GM06990 (cell line): ENCODE results near the gene ADK.

Experiments
- DNase-seq: peaks from one replicate; pipeline ENCODE4 v3.0.0-alpha.2; 2011; ENCODE audit not compliant: insufficient read length; ENCODE audit errors: extremely low read depth
- H3K27me3 ChIP-seq: replicated peaks from 2 replicates; pipeline ENCODE4 v1.6.0; 2011; ENCODE audit warnings: low read length; ENCODE audit not compliant: control insufficient read depth, insufficient read depth
- H3K36me3 ChIP-seq: 2 replicates; pipeline ENCODE4 v1.5.1; 2011; ENCODE audit warnings: low read length; ENCODE audit not compliant: control insufficient read depth, insufficient read depth
- H3K4me3 ChIP-seq: replicated peaks from 2 replicates; pipeline ENCODE4 v1.5.1; 2011; ENCODE audit warnings: low read depth, mild to moderate bottlenecking, control low read depth, low read length
- TF ChIP-seq, protein P1 (sequence below): IDR thresholded peaks from 2 replicates; pipeline ENCODE4 v1.5.1; 2011; ENCODE audit warnings: low read length, control low read depth, mild to moderate bottlenecking, inconsistent platforms; ENCODE audit not compliant: insufficient read depth, poor library complexity, severe bottlenecking

ADK gene

DNA sequence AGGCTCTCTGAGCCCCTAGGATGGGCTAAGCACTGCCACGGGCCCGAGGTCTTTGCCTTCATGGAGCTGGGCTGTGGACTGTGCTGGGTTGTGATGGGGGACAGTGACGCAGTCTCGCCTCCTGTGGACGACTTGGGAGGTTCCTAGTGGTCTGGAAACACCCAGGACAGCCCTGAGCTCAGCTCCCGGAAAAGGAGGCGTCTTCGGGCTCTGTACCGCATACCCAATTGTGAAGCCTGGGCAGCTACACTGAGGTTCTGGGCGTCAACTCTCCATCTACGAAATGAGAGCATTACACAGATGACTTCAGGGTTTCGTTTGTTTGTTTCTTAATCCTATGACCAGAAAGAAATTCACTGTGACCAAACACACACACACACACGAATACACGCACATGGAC lies 595.8 kb downstream of the ADK start:
- no peak for DNase-seq
- Histone ChIP-seq H3K4me3 (no peak overlapping the region), H3K27me3 (no peaks in the 10 kb centered on the region), H3K36me3 (no peaks in the 10 kb centered on the region)
- TF ChIP-seq, protein P1, sequence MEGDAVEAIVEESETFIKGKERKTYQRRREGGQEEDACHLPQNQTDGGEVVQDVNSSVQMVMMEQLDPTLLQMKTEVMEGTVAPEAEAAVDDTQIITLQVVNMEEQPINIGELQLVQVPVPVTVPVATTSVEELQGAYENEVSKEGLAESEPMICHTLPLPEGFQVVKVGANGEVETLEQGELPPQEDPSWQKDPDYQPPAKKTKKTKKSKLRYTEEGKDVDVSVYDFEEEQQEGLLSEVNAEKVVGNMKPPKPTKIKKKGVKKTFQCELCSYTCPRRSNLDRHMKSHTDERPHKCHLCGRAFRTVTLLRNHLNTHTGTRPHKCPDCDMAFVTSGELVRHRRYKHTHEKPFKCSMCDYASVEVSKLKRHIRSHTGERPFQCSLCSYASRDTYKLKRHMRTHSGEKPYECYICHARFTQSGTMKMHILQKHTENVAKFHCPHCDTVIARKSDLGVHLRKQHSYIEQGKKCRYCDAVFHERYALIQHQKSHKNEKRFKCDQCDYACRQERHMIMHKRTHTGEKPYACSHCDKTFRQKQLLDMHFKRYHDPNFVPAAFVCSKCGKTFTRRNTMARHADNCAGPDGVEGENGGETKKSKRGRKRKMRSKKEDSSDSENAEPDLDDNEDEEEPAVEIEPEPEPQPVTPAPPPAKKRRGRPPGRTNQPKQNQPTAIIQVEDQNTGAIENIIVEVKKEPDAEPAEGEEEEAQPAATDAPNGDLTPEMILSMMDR = no peak

- Histone ChIP-seq H3K4me3 (no peak overlapping the region), H3K27me3 (no peaks in the 10 kb centered on the region), H3K36me3 (no peaks in the 10 kb centered on the region)
- TF ChIP-seq, protein P1 = no peak
- DNase-seq = no peak
These were observed 597.5 kb downstream of the ADK start for GRCh38 chr10:74748468-74749031.

GRCh38 chr10:74750848-74751274 lies 599.8 kb downstream of the ADK start:
- peak; percentile 21 for DNase-seq
- Histone ChIP-seq H3K36me3 (no peaks in the 10 kb centered on the region), H3K4me3 (no peak overlapping the region), H3K27me3 (no peaks in the 10 kb centered on the region)
- TF ChIP-seq, protein P1 = peak; percentile 23

DNA sequence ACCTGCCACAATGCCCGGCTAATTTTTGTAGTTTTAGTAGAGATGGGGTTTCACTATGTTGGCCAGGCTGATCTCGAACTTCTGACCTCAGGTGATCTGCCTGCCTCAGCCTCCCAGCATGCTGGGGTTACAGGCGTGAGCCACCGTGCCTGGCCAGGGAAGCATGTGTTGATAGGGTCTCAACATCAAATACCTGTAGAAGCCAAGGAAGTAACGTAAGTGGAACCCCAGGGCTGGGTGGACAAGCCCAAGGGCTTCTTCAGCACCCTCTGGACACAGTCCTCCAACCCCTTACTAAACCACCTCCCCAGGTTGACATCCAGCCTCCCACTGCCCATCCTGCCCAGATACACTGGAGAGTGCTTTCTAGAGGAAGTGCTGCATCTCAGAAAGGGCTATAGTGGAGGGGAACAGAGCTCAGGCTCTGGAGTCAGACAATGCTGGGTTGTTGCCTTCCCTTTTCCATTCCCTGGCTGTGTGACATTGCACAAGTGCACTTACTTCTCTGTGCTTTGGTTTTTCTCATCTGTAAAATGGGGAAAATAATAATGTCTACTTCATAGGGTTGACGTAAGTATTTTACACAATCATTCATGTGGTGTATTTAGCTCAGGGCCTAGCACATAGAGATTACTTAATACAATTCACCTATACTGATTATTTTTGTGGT lies 601.5 kb downstream of the ADK start:
- H3K27me3 ChIP-seq = no peaks in the 10 kb centered on the region
- no peaks in the 10 kb centered on the region for H3K36me3 ChIP-seq
- no peak for DNase-seq
- no peak overlapping the region for H3K4me3 ChIP-seq
- TF ChIP-seq, protein P1 = no peak

DNA sequence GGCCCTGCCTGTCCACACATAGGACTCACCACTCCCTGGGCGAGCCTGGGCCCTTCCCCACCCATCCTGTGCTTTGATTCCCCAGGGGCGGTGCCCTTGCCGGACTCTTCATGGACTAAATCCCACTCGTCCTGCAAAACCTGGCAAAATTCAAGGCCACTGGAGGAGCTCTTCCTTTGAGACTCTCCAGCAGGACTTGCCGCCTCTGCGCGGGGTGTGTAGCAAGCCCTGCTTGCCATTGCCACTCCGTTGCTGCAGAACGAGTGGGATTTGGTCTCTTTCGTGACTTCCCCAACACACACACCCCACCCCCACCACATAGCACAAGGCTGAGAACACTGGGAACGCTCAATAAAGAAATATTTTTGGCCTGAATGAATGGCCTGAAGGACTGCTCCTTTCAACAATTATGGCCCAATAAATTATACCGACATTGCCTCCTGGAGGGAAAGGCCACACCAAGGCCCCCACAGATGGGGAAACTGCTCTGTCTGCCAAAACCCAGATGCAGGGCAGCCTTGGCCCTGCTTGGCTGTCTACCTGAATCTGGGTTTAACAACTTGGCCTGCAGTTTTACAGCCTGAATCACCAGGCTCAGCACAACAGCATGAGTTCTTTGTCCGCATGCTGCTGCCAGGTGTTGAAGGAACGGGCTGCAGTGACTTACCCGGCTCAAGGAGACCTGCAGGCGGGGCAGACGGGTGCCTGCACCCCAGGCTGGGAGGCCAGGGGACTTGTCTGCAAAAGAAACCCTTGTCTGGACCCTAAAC lies 602.6 kb downstream of the ADK start:
- DNase-seq = no peak
- Histone ChIP-seq H3K27me3 (no peaks in the 10 kb centered on the region), H3K36me3 (no peaks in the 10 kb centered on the region), H3K4me3 (no peak overlapping the region)
- TF ChIP-seq, protein P1 = no peak
